ENCODE measurements around the gene CAPZB. TPM values are rescaled to one million over a fixed set of nuclear protein-coding genes. Genes with fewer than 3 reads are reported as not detected.

The CAPZB gene
- total and polyA plus RNA-seq, 5 experiments from 2014 or later: 268 to 592 (median 475) TPM

DNA sequence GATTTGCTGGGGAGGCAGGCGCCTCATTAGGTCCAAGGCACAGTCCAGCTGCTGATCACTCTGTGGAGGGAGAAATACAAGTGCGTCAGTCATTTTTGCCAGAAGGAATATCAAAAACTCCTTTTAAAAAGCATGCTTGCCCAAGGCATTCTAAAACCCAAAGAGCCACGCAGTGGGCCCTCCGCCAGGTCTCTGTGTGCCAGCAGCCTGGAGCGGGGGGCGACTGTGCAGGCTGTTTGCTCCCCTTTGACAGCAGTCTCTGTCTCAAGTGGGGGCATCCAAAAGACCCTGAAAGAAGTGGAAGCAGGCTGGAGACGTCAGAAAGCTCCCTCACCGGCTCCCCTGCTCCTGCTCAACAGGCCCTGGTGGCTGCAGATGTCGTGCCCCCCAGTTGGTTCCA, 65.6 kb downstream of the CAPZB start:
- H3K36me3 Mint-ChIP-seq: peaks cover 6 to 59% (median 12%) of the 10 kb centered on the region in 3 donors
- H3K4me1 Mint-ChIP-seq: peaks cover 52 to 87% (median 85%) of the 10 kb centered on the region in 4 donors
- DNase-seq: no peak
- ATAC-seq: no peak
- H3K9me3 Mint-ChIP-seq: no peaks in the 10 kb centered on the region
- no peak overlapping the region for H3K4me3 Mint-ChIP-seq
- POLR2A ChIA-PET: interaction anchor here (0.7 to 1.3 kb wide), 3 partner anchors 11 to 177 kb away, joined by 3 read pairs; a partner anchor contains a TSS
- peak overlapping the region in 9 of 10 donors; percentile 32 to 79 (median 63) for H3K27ac Mint-ChIP-seq
- no peaks in the 10 kb centered on the region for H3K27me3 Mint-ChIP-seq

GRCh38 chr1:19418503-19418971, 66.8 kb downstream of the CAPZB start:
- ATAC-seq (no peak), DNase-seq (no peak)
- Mint-ChIP-seq H3K4me1 (peaks cover 50 to 88% (median 85%) of the 10 kb centered on the region in 4 donors), H3K36me3 (peaks cover 6 to 69% (median 12%) of the 10 kb centered on the region in 3 donors), H3K27me3 (no peaks in the 10 kb centered on the region), H3K4me3 (peak overlapping the region in 4 of 10 donors; percentile 13 to 50 (median 35)), H3K9me3 (no peaks in the 10 kb centered on the region), H3K27ac (peak overlapping the region; percentile 33 to 88 (median 74))
- POLR2A ChIA-PET: interaction anchor here (0.7 to 1.3 kb wide), 2 partner anchors 12 to 249 kb away, joined by 3 to 4 read pairs; no protein-coding TSS in a partner anchor

DNA sequence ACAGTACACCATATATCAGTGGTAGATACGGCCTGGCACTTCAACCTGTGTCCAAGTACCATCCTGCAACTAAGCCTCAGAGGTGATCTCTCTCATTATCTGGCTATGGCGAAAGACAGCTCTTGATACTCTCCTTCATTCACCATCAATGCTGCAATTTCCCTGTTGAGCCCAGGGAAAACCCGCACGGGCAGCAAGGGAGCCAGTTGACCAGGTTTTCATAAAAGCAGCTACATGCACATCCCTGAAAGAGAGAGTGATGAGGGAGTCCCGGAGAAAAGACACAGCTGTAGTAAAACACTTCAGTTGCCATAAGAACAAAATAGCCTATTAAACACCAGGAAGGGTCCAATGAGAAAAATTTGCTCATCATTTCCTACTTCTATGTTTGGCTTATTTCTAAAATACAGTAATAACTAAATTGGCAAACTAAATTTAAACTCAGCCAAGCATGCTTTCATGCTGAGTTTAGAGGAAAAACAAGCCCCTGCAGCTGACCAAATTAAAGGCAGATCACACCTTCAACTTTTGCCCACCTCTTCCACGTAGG, 68.3 kb downstream of the CAPZB start:
- H3K27me3 Mint-ChIP-seq: no peaks in the 10 kb centered on the region
- peaks cover 6 to 78% (median 12%) of the 10 kb centered on the region in 3 donors for H3K36me3 Mint-ChIP-seq
- no peak for ATAC-seq
- peak overlapping the region in 9 of 10 donors; percentile 6 to 80 (median 69) for H3K27ac Mint-ChIP-seq
- POLR2A ChIA-PET: interaction anchor here (1.5 kb wide), 1 partner anchor 17 kb away, joined by 4 read pairs; no protein-coding TSS in a partner anchor
- H3K4me1 Mint-ChIP-seq: peaks cover 47 to 89% (median 82%) of the 10 kb centered on the region in 4 donors
- H3K4me3 Mint-ChIP-seq: peak overlapping the region in 2 of 10 donors; percentile 22 to 38
- DNase-seq: no peak
- no peaks in the 10 kb centered on the region for H3K9me3 Mint-ChIP-seq

- peak overlapping the region in 8 of 10 donors; percentile 7 to 82 (median 56) for H3K27ac Mint-ChIP-seq
- no peaks in the 10 kb centered on the region for H3K9me3 Mint-ChIP-seq
- no peak for DNase-seq
- POLR2A ChIA-PET: no interaction called here
- H3K36me3 Mint-ChIP-seq: peaks cover 6 to 82% (median 12%) of the 10 kb centered on the region in 3 donors
- peak overlapping the region in 2 of 10 donors; percentile 30 to 47 for H3K4me3 Mint-ChIP-seq
- H3K27me3 Mint-ChIP-seq: no peaks in the 10 kb centered on the region
- no peak for ATAC-seq
- peaks cover 43 to 89% (median 82%) of the 10 kb centered on the region in 4 donors for H3K4me1 Mint-ChIP-seq
These were observed 69.2 kb downstream of the CAPZB start for GRCh38 chr1:19416145-19416544.

DNA sequence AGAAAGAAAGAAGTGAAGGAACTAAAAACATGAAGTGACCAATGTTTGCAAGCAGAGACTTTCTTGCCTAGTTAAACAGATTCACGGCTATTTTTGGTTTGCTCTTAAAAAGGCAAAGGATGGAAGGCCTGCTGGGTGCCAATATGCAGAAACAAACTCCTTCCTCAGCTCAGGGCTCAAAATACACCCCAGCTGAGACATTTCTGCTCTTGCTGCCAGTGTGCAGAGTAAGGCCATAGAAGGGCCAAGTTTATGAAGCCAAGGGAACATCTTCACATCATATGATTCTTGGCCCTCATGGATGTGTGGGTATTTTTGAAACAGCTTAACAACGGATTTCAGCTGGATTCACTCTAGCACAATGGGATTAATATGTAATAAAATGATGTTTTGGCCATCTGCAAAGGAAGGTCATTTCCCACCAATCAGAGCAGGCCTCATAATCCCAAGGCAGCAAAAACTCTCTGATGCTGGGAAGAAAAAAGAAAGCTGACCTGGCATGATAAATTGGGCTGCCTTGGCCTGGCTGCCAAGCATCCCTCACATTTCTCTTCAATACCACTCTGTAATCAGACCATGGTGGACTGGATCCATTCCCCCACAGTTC, 70.7 kb downstream of the CAPZB start:
- POLR2A ChIA-PET: interaction anchor here (0.6 kb wide), 1 partner anchor 127 kb away, joined by 3 read pairs; no protein-coding TSS in a partner anchor
- Mint-ChIP-seq H3K27me3 (no peaks in the 10 kb centered on the region), H3K27ac (peak overlapping the region; percentile 45 to 76 (median 58)), H3K4me3 (peak overlapping the region in 1 of 10 donors; percentile 58), H3K9me3 (no peaks in the 10 kb centered on the region), H3K36me3 (peaks cover 6 to 86% (median 12%) of the 10 kb centered on the region in 3 donors), H3K4me1 (peaks cover 46 to 95% (median 89%) of the 10 kb centered on the region in 4 donors)
- DNase-seq (no peak), ATAC-seq (no peak)

DNA sequence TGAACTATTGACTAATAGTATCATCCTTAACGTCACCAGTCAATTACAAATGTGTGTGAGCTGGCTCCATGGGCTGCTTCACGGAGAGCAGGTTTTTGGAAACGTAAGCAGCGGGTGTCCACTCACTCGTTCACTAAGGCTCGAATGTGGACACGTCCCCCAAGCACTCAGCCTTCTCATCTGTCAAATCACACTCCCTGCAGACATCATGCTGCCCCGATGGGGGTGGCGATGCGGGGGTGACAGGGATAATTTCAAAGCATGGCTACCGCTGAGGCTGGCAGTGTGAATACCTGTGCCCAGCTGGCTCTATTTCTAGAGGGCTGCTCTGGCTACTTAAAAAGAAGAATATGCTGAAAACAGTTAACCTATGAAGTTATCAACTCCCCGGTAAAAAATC, 71.3 kb downstream of the CAPZB start:
- Mint-ChIP-seq H3K4me3 (peak overlapping the region in 1 of 10 donors; percentile 58), H3K27ac (peak overlapping the region; percentile 6 to 76 (median 57)), H3K9me3 (no peaks in the 10 kb centered on the region), H3K36me3 (peaks cover 6 to 86% (median 12%) of the 10 kb centered on the region in 3 donors), H3K27me3 (no peaks in the 10 kb centered on the region), H3K4me1 (peaks cover 44 to 95% (median 90%) of the 10 kb centered on the region in 4 donors)
- DNase-seq (no peak), ATAC-seq (no peak)
- POLR2A ChIA-PET: no interaction called here

DNA sequence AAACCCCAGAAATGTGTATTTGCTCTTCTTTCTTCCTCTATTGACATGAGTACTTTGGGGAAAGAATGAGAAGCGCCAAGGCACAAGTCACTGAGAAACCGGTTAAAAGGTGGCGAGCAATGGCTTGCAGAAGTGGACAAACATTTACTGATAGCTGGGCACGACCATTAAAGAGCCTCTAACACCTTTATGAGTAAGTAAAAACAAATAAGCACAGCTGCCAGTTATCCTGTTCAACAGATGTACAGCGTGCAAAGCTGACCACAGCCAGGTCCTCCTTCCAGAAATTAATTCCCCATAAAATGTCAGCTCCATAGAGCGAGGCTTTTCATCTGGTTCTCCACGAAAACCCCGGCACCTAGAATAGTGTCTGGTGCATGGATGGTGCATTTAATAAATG, 72.7 kb downstream of the CAPZB start:
- Mint-ChIP-seq H3K27me3 (no peaks in the 10 kb centered on the region), H3K4me3 (no peak overlapping the region), H3K9me3 (no peaks in the 10 kb centered on the region), H3K27ac (peak overlapping the region in 7 of 10 donors; percentile 9 to 66 (median 55)), H3K36me3 (peaks cover 0 to 77% (median 2%) of the 10 kb centered on the region in 3 donors), H3K4me1 (peaks cover 35 to 96% (median 90%) of the 10 kb centered on the region in 4 donors)
- POLR2A ChIA-PET: interaction anchor here (0.9 kb wide), 1 partner anchor 185 kb away, joined by 3 read pairs; a partner anchor contains a TSS
- DNase-seq: no peak
- ATAC-seq: no peak

GRCh38 chr1:19411612-19412011, 73.7 kb downstream of the CAPZB start:
- Mint-ChIP-seq H3K4me3 (peak overlapping the region in 2 of 10 donors; percentile 6 to 9), H3K27ac (peak overlapping the region in 8 of 10 donors; percentile 51 to 85 (median 68)), H3K9me3 (no peaks in the 10 kb centered on the region), H3K36me3 (peaks cover 0 to 67% (median 0%) of the 10 kb centered on the region in 3 donors), H3K4me1 (peaks cover 37 to 97% (median 91%) of the 10 kb centered on the region in 4 donors), H3K27me3 (no peaks in the 10 kb centered on the region)
- POLR2A ChIA-PET: no interaction called here
- no peak for DNase-seq
- ATAC-seq: no peak

DNA sequence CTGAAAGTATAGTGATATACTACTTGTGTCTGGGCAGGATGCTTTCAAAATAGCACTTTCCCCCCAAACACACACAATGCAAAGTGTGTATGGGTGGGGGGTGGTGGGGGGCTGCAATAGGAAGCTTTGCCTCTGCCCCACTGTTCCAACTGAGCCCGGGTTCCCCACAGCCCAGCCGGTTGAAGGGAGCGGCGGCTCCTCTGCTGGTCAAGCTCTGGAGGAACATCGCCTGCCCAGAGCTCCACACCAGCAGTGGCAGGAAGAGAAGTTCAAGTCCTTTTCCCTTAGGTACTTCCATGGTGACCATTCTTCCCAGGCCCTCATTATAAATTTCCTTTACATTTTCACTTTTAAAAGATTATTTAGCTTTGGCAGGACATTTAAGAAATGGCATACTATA, 74.9 kb downstream of the CAPZB start:
- DNase-seq (no peak), ATAC-seq (no peak)
- Mint-ChIP-seq H3K36me3 (peaks cover 0 to 69% (median 0%) of the 10 kb centered on the region in 3 donors), H3K4me3 (no peak overlapping the region), H3K27ac (peak overlapping the region in 9 of 10 donors; percentile 43 to 87 (median 68)), H3K4me1 (peaks cover 43 to 99% (median 93%) of the 10 kb centered on the region in 4 donors), H3K27me3 (no peaks in the 10 kb centered on the region), H3K9me3 (no peaks in the 10 kb centered on the region)
- POLR2A ChIA-PET: interaction anchor here (1.3 kb wide), 1 partner anchor 17 kb away, joined by 4 read pairs; no protein-coding TSS in a partner anchor

DNA sequence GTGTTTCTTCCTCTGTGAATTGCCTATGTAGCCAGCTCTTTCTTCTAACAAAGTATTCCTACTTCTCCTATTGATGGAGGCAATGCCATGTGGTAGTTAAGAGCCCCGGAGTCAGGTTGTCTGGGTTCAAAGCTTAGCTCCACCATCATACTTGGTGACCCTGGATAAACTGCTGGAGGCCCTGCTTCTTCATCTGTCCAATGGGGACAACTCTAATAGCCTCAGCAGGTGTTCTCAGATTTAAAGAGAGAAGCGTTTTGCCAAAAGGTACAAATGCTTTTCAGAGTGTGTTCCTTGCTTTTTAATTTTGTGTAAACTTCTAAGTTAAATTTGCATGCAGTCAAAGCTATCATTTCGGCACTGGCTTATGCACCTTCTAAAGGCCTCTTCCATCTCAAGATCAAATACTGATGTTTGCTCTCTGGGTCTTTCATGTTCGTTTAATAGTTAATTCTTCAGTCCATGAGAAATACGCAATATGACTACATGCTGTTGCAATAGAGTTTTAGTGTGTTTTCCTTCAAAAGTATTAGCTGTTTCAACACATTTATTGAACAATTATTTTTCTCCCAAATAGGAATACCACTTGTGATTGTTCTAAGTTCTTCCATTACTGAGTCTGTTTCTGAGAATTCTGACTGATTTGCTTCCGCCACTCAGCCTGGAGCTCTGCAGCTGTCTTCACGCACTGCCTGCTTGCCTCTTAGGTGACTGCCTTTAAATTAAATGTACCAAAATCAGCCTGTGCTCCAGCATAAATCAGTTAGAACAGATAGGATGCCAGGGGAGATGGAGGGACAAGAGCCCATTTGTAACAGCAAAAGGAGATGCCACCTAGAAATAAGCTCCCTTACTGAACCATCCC, 75.6 kb downstream of the CAPZB start:
- peak overlapping the region in 2 of 10 donors; percentile 7 to 41 for H3K4me3 Mint-ChIP-seq
- H3K27ac Mint-ChIP-seq: peak overlapping the region; percentile 43 to 87 (median 70)
- POLR2A ChIA-PET: interaction anchor here (1.3 kb wide), 1 partner anchor 16 kb away, joined by 4 read pairs; no protein-coding TSS in a partner anchor
- H3K36me3 Mint-ChIP-seq: peaks cover 0 to 69% (median 0%) of the 10 kb centered on the region in 3 donors
- no peaks in the 10 kb centered on the region for H3K9me3 Mint-ChIP-seq
- no peak for ATAC-seq
- no peaks in the 10 kb centered on the region for H3K27me3 Mint-ChIP-seq
- no peak for DNase-seq
- peaks cover 43 to 98% (median 93%) of the 10 kb centered on the region in 4 donors for H3K4me1 Mint-ChIP-seq

GRCh38 chr1:19407494-19408096, 77.7 kb downstream of the CAPZB start:
- Mint-ChIP-seq H3K4me1 (peaks cover 45 to 94% (median 87%) of the 10 kb centered on the region in 4 donors), H3K27ac (peak overlapping the region; percentile 60 to 94 (median 81)), H3K36me3 (peaks cover 0 to 71% (median 0%) of the 10 kb centered on the region in 3 donors), H3K9me3 (no peaks in the 10 kb centered on the region), H3K27me3 (no peaks in the 10 kb centered on the region), H3K4me3 (peak overlapping the region in 6 of 10 donors; percentile 11 to 60 (median 46))
- ATAC-seq: no peak
- DNase-seq: no peak
- POLR2A ChIA-PET: interaction anchor here (0.9 kb wide), 1 partner anchor 76 kb away, joined by 3 read pairs; no protein-coding TSS in a partner anchor

All from naive thymus-derived CD8-positive, alpha-beta T cell (primary cell).